ENCODE data around the gene HSD17B2.

- TF ChIP-seq, protein P1, sequence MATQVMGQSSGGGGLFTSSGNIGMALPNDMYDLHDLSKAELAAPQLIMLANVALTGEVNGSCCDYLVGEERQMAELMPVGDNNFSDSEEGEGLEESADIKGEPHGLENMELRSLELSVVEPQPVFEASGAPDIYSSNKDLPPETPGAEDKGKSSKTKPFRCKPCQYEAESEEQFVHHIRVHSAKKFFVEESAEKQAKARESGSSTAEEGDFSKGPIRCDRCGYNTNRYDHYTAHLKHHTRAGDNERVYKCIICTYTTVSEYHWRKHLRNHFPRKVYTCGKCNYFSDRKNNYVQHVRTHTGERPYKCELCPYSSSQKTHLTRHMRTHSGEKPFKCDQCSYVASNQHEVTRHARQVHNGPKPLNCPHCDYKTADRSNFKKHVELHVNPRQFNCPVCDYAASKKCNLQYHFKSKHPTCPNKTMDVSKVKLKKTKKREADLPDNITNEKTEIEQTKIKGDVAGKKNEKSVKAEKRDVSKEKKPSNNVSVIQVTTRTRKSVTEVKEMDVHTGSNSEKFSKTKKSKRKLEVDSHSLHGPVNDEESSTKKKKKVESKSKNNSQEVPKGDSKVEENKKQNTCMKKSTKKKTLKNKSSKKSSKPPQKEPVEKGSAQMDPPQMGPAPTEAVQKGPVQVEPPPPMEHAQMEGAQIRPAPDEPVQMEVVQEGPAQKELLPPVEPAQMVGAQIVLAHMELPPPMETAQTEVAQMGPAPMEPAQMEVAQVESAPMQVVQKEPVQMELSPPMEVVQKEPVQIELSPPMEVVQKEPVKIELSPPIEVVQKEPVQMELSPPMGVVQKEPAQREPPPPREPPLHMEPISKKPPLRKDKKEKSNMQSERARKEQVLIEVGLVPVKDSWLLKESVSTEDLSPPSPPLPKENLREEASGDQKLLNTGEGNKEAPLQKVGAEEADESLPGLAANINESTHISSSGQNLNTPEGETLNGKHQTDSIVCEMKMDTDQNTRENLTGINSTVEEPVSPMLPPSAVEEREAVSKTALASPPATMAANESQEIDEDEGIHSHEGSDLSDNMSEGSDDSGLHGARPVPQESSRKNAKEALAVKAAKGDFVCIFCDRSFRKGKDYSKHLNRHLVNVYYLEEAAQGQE (IDR thresholded peaks at IDR 0.05; ENCODE audit: insufficient replicate concordance, low read depth), result no peak
- TF ChIP-seq CTCF (IDR thresholded peaks at IDR 0.05; ENCODE audit: insufficient read depth, low read length) (no peak), POLR2AphosphoS5 (IDR thresholded peaks at IDR 0.05; ENCODE audit: low read depth) (no peak)
Measured at GRCh38 chr16:82037666-82038065, 2.6 kb downstream of the HSD17B2 start.
